Neural cell (in vitro differentiated cells): ENCODE results near the gene CLDN20.

ENCODE experiments used
- CTCF ChIP-seq: fragments of 450-650 bp; IDR thresholded peaks from 2 replicates; pipeline ENCODE4 v1.5.1; 2014; ENCODE audit warnings: antibody characterized with exemption, mild to moderate bottlenecking, moderate library complexity; ENCODE audit not compliant: poor library complexity, severe bottlenecking
- REST ChIP-seq: IDR thresholded peaks from 2 replicates; pipeline ENCODE4 v1.6.1; 2012; ENCODE audit warnings: borderline replicate concordance

GRCh38 chr6:155311086-155311485, 47.3 kb downstream of the CLDN20 start:
- no peak for TF ChIP-seq CTCF
- no peak for TF ChIP-seq REST
